Measurements from ENCODE around the gene TMC8.
A peak's percentile ranks its signal among the peaks of the same experiment; 100 is the strongest.
"Not testable (repeated sequence)": the region's sequence is repeated elsewhere in the genome, so short reads cannot be mapped to it uniquely, and the experiment has no call there.

The TMC8 gene, protein sequence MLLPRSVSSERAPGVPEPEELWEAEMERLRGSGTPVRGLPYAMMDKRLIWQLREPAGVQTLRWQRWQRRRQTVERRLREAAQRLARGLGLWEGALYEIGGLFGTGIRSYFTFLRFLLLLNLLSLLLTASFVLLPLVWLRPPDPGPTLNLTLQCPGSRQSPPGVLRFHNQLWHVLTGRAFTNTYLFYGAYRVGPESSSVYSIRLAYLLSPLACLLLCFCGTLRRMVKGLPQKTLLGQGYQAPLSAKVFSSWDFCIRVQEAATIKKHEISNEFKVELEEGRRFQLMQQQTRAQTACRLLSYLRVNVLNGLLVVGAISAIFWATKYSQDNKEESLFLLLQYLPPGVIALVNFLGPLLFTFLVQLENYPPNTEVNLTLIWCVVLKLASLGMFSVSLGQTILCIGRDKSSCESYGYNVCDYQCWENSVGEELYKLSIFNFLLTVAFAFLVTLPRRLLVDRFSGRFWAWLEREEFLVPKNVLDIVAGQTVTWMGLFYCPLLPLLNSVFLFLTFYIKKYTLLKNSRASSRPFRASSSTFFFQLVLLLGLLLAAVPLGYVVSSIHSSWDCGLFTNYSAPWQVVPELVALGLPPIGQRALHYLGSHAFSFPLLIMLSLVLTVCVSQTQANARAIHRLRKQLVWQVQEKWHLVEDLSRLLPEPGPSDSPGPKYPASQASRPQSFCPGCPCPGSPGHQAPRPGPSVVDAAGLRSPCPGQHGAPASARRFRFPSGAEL

DNA sequence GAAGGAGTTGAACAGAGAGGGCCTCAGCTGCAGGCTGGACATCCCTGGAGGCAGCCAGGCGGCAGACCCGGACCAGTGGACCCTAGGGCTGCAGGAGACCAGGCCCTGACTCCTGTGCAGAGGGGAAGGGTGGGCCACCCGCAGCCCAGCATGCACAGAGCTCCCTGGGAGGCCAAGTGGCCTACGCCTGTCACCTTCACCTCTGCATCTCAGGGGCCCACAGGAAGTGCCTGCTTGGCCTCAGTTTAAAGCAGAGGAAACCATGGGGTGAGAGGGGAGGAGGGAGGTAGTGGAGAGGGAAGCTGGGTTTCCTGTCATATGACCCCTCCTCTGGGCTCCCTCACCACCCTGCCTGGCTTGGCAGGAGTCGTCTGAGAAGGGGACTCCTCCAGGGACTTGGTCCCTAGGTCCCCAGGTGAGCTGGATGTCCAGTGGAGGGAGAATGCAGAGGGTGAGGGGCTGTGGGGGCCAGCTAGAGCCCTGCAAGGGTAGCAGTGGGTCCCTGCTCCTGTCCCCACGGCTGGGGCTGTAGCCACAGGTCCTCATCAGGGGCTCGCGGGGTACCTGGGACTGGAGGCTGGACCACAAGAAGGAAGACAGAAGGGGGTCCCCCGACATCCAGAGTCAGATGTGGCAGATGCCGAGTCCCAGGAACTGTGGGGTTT lies at the start of gene TMC8:
Gene TMC8, plus strand, starts transcription at position 335 of the 665 bp plus-strand sequence. CDS start 818 bp downstream, outside the sequence.
- DNase-seq = peak in 1 of 2 donors; percentile 71

DNA sequence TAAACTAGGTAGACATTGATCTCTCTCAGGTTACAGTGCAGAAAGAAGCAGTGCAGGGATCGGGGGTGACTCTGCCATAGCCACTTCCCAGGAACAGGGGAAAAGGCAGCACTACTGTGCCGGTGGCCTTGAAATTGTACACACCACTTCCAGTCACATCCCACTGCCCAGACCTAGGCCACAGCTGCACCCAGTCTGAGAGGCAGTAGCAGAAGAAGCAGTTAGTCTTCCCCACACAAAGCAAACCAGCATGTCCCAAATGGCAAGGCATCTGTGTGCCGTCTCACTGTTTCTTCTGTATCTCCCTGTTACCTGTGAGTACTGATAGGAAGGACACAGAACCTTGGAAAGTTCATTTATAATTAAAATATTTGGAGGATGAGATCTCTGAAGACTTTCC lies 49.0 kb upstream of the TMC8 start:
- no peak for DNase-seq

DNA sequence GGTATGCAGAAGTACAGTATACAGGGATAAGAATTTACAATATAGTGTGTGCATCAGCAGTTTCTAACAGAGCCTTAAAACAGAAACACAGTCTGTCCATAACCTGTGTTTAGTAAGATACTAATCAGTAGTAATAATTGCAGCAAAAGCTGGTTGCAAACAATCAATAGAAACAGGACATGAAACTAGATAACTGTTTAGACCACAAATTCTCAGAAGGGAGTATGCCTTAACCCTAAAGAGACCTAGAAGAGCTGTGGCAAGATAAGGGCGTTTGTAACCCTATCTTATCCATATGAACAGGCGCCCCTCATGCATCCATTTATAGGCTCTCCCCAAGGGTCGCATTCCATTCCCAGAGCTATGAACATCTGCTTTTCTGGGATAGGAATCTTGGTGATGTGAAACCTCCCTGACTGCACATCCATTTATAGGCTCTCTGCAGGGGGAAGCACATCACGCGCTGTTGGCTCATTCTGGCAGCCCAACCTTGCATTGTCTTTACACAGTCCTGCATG lies 48.2 kb upstream of the TMC8 start:
- not testable (repeated sequence) for DNase-seq

DNA sequence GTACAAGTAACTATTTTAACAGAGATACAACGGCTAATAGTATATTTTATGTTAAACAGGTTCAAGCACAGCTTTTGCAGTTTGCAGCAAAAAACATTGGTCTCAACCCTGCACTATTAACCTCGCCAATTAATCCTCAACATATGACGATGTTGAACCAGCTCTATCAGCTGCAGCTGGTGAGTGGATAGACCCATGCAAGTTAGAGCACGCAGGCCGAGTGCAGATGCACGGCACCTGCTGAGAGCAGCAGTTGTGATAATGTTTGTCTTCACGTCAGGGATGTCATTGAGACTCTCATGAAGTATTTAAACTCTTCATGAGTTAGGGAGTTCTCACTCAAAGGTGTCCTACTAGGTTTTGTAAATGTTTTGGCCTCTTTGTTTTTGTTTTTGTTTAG lies 47.6 kb upstream of the TMC8 start:
- DNase-seq = no peak

DNA sequence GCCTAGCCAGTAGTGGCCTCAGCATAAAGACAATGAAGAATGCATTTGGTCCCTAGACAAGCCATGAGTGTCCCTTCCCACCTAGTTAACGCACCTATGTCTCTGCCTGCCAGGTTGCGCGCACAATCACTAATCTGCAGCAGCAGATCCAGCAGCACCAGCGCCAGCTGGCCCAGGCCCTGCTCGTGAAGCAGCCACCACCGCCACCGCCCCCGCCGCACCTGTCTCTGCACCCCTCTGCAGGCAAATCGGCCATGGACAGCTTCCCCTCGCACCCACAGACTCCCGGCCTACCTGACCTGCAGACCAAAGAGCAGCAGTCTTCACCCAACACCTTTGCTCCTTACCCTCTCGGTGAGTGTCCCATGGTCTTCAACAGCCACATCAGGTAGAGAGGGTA lies 43.8 kb upstream of the TMC8 start:
- no peak for DNase-seq

DNA sequence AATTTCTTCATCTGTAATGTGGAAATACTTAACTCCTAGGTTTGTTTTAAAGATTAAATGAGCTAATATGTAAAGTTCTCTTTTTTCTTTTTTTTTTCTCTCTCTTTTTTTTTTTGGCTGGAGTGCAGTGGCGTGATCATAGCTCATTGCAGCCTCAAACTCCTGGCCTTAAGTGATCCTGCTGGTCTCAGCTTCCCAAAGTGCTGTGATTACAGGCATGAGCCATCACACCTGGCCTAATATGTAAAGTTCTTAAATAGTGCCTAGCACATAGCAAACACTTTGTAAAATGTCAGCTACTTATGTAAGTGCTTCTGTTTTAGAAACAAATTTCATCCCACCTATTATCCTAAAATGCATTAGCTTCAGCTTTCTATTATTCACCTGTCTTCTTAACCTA lies 42.0 kb upstream of the TMC8 start:
- no peak for DNase-seq

DNA sequence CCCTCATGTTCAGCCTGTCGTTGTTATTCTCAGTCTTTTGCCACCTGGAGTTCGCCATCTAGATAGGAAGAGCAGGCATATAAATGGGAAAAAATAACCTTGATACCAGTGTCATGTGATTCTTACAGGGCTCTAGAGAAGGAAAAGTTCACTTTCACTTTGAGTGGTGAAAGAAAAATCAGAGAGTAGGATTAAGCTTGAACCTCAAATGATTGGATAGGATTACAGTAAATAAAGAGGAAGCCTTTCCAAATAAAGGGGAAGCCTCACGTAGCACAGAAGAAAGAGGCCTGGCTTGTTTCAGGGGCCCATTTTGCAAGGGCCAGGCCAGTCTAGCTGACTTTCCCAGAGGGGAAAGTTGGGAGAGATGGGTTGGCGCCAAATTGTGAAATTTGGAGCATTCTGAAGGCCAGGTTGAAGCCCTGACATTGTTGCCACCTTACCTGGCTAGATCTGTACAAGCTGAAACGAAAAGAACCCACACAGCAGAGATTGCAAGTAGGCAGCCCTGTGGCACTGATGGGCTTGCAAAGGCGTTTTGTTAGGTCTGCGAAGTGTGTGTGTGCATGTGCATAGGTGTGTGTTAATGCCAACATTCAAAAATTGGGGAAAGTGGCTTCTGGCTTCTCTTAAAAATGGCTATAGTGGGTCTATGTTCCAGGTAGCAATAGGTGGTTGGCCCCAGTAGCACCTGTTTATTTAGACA lies 40.8 kb upstream of the TMC8 start:
- DNase-seq = peak in 1 of 2 donors; percentile 11

DNA sequence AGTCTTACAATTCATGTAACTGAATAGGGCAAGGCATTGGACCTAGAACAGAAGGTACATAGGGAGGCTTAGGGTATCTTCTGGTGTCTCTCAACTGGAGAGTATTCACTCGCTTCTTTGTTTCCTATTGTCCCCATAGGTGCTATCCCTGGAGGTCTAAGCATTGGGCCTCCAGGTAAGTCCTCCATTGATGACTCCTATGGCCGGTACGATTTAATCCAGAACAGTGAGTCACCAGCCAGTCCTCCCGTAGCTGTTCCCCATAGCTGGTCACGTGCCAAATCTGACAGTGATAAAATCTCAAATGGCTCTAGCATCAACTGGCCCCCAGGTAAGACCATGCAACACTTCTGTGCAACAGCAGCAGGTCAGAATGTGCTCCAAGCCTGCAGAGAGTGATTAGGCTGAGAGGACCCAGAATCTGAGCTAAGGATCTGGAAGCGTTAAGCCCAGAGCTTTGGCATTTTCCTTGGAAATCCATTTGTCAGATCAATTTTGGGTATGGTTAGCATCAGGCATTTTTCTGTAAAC lies 37.7 kb upstream of the TMC8 start:
- DNase-seq = no peak

DNA sequence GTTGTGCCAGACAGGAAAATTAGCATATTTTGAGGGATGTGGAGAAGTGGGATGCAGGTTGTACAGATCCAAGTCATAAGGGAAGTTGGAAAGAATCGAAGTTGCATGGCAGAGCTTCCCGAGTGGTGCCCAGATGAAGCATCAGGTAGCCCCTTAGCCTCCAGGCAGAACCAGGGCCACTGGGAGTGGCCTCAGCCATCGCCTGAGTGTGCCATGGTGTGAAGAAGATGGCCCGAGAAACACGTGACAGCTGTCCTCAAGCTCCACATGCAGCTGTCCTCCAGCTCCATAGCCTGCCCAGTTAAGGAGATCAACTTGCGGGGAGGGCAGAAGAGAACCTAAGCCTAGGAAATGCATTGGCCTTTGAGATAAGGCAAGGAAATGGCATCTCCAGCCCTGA lies 35.5 kb upstream of the TMC8 start:
- no peak for DNase-seq

DNA sequence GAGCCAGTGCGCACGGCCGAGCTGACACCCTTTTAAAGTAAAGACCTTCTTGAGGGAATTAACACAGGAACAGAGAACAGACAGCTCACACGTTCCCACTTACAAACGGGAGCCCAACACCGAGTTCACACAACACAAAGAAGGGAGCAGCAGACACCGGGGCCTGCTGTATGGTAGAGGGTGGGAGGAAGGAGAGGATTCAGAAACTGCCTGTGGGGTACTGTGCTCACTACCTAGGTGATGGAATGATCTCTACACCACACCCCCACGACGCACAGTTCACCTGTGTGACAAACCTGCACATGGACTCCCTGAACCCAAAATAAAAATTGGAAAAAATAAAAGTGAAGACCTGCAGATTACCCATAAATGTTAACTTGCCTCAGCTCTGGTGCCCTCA lies 34.5 kb upstream of the TMC8 start:
- no peak for DNase-seq

DNA sequence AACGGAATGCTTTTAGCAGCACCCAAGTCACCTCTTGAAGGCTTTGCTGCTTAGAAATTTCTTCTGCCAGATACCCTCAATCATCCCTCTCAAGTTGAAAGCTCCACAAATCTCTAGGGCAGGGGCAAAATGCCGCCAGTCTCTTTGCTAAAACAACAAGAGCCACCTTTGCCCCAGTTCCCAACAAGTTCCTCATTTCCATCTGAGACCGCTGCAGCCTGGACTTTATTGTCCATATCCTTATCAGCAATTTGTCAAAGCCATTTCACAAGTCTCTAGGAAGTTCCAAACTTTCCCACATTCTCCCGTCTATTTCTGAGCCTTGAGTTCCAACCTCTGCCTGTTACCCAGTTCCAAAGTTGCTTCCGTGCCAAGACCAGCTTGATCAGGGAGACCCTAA lies 29.5 kb upstream of the TMC8 start:
- no peak for DNase-seq

DNA sequence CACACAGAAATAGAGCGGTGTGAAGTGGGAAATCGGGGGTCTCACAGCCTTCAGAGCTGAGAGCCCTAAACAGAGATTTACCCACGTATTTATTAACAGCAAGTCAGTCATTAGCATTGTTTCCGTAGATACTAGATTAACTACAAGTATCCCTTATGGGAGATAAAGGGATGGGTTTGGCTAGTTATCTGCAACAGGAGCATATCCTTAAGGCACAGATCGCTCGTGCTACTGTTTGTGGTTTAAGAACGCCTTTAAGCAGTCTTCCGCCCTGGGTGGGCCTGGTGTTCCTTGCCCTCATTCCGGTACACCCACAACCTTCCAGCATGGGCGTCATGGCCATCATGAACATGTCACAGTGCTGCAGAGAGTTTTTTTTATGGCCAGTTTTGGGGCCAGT lies 29.0 kb upstream of the TMC8 start:
- no peak for DNase-seq

DNA sequence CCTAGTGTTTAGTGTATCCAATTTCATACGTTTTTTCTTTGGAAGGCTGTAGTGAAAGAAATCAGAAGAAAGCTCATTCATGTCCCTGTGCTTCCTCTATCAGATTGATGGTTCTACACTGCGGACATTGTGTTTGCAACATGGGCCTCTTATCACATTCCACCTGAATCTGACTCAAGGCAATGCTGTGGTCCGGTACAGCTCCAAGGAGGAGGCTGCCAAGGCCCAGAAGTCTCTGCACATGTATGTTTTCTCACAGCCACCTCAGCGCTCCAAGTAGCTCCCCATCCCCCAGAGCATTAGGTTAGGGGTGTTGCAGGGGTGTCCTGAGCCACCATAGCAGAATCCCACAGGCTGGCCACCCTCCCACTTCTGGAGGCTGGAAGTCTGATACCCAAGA lies 27.3 kb upstream of the TMC8 start:
- DNase-seq = no peak

DNA sequence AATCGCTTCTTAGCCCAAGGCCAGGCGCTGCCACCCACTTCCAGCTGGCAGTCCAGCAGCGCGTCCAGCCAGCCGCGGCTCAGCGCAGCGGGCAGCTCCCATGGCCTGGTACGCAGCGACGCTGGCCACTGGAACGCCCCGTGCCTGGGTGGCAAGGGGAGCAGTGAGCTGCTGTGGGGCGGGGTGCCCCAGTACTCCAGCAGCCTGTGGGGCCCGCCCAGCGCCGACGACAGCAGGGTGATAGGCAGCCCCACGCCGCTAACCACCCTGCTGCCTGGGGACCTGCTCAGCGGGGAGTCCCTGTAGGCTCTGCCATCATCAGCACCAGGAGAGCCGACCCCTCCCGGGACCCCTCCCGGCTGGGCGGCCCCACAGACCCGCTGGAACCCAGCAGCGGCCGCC lies 26.0 kb upstream of the TMC8 start:
- no peak for DNase-seq

DNA sequence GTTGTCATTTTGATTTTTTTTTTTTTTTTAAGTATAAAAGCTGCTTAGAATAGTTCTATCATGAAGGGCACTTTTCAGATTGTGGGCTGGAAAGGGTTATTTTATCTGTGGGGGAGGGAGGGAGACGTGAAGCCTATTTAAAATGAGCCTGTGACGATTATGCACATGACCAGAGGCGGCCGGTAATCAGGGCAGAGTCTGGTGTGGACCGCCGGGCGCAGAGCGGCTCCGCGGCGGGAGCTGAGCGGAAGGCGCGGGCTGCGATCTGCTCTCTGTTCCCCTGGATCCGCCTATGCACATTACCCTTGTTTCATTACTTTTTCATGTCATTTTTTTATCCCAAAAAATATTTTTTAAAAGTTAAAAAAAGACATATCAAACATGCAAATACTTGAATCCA lies 25.5 kb upstream of the TMC8 start:
- no peak for DNase-seq

DNA sequence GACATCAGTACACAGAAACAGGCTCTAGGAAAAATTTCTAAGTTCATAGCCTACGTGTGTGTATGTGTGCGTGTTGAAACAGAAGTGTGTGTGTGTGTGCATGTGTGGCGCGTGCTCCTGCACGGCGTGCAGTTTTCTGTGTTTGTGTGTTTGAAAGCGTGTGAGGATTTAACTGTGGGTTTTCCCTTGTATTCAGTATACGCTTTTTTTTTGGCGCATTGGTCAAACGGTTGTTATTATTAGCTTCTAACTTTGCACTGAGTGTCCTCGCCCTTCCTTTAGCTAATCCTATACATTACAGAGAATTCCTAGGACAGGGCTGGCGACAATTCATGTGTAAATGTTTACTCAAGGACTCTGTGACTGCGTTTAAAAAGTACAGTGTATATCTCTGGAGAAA lies 25.0 kb upstream of the TMC8 start:
- no peak for DNase-seq

DNA sequence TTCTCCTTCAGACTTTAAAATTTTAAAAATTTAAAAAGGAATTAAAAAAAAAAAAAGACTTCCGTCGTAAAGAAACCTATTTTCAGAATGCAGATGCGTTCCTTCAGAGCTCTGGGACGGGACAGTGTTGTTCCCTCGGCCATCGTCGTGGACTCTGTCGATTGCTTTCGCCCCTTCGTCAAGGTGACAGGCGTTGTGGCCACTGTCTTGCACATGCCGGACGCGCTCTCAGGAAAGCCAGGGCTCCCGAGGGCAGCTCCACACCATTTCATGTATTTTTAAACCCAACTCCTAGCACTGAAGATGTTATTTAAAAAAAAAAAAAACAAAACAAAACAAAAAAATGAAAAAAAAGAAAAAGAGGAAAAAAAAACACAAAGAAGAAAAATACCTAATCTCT lies 24.4 kb upstream of the TMC8 start:
- no peak for DNase-seq

DNA sequence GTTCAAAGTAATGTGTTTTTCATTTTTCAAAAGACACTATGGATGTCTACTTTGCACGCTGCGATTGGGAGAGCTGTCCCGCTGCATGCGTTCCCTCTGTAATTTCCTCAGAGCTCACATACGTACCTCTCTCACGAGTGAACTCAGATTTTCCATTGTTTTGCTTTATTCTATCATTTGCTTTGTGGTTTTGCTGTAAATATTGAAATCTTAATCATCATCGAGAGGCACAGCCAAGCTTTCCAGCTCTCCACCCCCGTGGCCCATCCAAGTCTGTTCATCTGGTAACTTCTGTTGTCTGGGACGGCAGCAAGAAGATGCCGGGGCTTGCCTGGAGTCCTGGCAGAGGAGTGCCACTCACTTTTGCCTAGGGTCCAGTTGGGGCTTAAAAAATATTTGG lies 23.1 kb upstream of the TMC8 start:
- DNase-seq = no peak

DNA sequence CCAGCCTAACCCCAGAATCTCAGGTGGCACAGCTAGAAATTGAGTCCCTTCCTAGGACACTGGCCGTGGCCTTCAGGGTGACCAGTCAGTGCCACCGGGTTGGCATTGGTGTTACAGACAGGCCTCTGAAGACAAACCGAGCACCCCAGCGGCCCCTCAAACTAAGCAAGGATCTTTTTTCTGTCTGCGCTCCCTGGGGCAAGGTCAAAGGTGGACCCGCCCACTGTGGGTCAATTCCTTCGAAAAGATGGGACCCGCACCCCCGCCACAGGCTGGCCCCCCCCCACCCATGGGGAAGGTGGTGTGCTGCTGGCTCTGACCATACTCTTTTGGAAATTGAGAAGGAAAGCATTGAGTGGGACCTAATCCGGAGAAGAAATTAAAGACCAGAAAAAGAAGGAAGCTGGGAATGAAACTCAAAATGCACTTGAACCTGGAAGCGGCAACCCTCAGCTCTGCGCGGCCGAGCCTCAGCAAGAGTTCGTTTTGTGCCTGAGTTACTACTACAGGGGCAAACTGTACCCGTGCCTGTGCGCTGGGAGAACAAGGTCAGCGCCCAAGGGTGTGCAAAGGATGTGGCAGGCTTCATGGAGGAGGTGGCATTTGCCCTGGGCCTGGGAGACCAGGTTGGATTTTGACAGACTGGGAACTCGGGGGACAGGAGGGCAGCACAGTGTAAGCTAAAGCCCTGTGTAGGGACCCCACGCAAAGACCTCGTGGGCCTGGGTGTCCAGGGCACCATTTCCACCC lies 22.4 kb upstream of the TMC8 start:
- no peak for DNase-seq

DNA sequence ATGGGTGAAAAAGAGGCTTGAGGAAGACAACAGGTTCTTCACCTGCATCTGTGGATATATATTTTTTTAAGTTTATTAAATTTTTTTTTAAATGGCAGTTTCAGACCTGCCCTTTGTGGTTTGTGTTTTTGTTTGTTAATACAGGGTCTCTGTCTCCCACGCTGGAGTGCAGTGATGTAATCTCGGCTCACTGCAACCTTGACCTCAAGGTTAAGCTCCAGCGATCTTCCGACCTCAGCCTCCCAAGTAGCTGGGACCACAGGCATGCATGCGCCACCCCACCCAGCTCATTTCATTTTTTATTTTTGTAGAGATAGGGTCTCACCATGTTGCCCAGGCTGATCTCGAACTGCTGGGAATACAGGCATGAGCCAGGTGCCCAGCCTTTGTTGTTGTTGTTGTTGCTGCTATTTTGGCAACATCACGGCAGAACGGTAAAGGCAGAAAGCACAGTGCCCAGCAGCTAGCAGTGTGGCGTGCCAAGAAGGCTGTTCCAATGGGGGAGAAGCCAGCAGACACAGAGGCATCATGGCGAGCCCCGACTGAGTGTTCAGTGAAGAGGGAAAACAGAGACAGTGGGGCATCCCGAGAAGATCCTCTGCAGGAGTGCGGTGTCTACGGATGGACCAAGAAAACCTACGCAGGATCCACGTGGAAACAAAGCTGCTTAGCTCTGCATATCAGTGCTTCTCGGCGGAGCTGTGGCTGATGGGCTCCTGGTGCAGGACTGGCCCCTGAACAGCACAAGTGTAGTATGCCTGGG lies 21.7 kb upstream of the TMC8 start:
- no peak for DNase-seq

DNA sequence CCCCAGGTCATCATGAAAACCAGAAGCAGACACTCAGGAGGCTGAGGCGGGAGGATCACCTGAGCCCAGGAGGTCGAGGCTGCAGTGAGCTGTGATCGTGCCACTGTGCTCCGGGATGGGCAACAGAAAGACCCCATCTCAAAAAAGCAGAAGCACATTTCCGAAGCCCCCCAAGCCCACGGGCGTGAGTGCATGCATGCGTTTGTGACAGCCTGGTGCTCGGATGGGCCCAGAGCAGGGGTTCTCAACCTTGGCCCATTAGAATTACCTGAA lies 21.1 kb upstream of the TMC8 start:
- DNase-seq = no peak

All from bone marrow (tissue), 2 donors.